ENCODE data around the gene ARPP21.

Gene ARPP21

DNA sequence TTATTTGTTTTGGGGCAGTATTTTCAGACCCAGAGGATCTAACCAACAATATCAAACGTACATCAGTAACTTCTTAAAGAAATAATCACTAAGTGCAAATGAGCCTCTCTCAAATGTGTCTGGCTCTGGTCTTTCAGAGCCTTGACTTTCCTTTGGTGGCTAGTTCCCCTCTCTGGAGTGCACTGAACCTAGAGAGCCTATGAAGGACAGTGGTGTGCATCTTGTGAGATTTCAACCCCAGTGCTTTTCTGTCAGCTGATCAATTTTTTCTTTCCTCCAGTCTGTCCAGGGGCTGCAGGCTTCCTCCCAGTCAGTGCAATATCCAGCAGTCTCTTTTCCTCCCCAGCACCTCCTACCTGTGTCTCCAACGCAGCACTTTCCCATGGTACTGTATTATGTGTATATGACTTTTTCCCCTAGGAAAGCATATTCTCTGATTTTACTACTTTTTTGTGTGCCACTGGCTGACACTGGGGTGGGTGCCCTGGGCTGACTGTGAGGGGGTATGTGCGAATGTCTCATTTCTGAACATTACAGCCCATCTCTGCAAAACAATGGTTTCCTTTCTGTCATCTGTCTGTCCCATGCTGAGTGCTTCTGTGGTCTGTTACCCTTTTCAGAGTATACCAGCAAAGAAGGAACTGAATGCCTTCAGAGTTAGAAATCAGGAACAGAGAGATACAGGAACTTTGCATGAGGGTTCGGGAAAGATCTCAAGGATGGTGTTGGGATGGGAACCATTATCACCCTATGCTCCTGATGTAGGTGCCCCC lies 98.8 kb downstream of the ARPP21 start:
- no peak for DNase-seq

DNA sequence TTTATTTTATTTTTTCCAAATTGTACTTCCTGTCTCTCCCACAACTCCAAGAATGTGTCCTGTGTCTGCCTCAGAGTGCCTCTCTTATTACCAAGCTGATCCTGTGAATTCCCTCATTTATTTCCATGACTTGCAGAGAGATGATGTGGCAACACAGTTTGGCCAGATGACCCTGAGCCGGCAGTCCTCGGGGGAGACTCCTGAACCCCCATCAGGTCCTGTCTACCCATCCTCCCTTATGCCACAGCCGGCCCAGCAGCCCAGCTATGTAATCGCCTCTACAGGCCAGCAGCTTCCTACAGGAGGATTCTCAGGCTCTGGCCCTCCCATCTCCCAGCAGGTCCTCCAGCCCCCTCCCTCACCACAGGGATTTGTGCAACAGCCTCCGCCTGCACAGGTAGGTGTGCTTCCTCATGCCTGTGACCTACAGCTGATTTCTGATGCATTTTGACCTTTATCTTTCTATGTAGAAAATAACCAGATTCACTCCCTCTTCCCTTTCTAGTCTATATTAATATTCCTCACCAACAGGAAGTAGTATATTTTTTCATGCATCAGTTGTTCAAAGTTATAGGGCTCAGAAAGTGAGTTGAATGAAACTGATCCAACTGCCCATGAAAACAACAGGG lies 100.0 kb downstream of the ARPP21 start:
- no peak for DNase-seq

DNA sequence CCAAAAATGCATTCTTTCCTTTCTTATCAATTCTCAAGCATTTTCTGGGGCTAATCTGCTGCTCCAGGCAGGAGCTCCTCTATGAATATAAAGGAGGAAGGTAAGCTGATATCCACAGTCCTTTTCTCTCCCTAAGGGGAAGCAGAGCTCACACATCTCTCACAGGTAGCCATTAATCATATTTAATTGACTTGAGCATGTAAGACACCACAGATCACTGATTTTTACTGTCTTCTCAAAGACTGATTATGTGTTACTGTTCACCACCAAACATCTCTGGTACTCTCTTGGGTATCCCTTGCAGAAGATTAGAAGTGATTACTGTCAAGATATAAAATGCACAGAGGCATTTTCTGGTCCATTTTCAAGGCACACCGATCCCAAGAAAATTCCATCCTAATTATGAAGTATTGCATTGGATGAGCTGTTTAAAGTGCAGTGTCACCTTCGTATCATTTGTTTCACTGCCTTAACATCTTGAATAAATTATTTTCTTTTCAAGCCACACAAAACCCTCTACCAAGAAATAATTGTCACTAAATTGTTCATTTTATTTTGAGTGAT lies 100.7 kb downstream of the ARPP21 start:
- no peak for DNase-seq

DNA sequence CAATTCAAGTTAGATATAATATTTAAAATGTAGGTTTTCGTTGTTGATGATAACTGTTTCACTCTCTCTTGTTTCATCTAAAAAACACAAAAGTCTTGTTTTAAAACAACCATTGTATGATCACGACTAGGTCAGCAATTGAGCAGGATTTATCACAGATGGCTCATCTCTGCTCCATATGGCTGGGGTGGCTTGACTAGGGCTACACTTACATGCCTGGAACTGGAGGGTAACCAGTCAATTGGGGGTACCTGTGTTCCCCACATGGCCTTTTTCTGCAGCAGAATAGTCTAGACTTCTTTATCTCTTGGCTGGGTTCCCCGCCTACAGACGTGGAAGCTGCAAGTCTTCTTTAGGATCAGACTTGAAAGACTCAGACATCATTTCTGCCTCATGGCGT lies 103.9 kb downstream of the ARPP21 start:
- DNase-seq = no peak

DNA sequence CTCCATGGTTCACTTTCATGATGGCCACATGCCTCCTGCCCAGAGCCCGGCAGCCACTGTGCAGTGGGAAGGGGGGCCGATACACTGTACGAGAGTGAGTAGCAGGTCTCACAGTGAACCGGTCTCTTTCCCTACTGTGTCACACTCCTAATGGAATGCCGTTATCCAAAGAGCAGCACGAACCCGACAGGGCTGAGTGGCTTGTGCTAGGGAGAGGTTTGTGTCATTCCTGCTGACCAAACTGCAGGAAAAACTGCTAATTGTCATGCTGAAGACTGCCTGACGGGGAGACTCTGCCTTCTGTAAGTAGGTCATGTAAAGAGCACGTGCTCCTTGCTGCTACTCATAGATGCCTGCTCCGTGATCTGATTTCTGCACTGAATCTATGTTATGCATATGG lies 105.1 kb downstream of the ARPP21 start:
- no peak for DNase-seq

DNA sequence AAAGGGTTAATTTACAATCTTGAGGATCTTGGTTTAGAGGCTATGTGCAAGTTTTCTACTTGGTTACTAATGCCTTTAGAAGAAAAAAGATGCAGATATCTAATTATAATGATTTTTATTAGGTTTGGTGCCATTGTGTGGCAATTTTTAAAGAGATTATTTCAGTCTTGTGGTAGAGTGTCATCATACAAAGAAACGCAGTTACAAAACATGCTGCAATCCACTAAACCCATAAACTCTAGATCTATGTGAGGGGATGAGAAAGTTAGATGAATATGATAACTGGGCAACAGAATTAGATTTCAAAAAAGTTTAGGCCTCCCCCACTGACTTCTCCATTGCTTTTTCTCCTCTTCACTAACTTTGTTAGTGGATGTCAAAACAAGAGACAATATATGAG lies 106.0 kb downstream of the ARPP21 start:
- DNase-seq = no peak

DNA sequence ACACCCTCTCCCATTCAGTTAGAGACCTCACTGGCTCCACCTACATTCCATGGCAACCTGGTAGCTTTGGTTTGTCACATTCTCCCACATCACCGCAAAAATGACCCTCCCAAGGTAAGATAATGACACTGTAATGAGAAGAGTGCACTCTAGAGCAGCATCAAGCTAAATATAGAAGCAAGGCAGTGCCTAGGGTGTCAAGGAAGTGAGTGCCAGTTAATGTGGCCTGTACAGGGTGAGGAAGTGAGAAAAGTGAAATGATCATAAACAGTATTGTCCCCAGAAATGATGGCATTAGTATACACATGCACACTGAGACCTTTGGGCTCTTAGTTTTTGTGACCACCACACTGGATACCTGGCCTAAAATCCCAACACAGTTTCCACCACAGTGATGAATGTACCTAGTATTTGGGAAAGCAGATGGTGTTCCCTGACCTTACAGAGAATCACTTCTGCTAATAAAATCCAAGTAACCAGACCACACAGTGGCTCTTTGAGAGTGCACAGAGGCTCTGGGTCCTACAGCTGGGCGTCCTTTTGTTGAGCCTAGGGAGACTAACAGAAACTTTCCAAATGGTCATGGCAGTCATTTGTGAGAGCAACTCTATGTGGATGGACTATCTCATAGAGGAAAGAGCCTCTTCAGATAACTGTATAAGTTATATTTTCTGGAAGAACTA lies 106.6 kb downstream of the ARPP21 start:
- DNase-seq = no peak

DNA sequence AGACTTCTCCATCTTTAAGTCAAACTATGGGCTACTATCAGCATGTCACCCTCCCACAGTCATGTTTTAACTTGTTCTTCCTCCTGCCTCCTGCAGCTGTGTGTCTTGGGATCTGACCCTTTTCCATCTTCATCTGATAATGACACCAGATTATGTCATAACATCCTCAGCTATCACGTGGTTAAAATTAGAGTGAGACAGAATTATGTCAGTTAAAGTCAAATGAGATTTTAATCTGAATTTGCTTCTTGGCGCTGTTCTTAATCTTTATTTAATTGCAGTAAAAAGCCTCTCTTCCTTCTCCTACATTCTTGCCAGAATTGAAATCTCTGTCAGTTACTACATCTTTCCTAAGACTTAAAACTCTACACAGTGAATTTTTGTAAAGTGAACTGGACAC lies 107.2 kb downstream of the ARPP21 start:
- no peak for DNase-seq

DNA sequence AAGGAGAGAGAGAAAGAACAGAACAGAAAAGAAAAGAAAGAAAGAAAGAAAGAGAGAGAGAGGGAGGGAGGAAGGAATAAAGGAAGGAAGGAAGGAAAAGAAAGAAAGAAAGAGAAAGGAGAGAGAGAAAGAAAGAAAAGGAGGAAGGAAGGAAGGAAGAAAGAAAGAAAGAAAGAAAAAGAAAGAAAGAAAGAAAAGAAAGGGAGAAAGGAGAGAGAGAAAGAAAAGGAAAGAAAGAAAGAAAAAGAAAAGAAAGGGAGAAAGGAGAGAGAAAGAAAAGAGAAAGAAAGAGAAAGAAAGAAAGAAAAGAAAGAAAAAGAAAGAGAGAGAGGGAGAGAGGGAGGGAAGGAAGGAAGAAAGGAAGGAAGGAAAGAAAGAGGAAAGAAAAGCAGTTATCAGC lies 108.8 kb downstream of the ARPP21 start:
- no peak for DNase-seq

DNA sequence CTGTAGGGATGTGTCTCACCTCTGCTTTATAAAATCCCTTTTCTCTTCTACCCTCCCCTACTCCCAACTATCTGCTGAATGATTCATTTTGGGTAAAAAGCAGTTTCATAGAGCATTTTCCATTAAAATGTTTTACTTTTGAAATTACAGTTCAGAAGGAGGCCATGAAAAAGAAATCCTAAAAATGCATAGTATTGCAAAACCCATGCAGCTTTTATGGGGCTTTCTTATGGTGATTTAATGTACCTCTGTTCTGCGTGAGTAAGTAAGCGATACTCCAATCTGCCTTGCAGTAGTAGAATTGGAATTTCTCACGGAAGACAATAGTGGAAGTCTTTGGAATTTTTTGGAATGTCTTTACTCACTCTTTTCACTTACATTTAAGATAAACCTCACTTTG lies 111.9 kb downstream of the ARPP21 start:
- no peak for DNase-seq

DNA sequence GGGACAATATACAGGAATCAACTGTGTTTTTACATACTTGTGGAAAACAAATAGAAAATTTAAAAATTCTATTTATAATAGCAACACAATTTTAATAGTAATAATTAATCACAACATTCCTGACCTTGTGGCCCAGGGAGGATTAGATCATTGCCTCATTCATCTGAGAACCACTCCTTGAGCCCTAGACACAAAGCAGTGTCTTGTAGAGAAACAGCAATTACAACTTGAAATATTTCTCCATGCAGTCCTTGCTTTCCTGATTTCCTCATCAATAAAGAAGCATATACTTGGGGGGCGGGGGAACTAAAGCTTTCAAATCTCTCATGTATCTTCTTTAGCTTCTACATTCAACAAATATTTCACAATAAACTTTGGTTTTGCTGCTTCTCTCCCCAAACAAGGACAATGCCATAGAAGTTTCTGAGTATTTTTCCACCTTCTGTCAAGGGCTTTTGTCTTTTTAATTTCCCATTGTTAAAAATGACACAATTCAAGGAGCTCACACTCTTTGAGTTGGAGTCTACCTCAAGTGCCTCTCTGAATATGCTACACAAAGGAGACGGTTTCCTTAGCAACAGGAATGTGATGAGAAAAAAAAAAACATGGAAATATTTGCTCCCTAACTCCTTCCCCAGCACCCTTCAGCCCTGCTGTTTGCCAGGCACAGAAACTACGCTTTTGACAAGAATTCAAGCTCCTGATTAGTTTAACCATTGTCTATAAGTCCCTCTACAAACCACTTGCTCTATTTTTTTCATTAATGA lies 118.8 kb downstream of the ARPP21 start:
- DNase-seq = no peak

DNA sequence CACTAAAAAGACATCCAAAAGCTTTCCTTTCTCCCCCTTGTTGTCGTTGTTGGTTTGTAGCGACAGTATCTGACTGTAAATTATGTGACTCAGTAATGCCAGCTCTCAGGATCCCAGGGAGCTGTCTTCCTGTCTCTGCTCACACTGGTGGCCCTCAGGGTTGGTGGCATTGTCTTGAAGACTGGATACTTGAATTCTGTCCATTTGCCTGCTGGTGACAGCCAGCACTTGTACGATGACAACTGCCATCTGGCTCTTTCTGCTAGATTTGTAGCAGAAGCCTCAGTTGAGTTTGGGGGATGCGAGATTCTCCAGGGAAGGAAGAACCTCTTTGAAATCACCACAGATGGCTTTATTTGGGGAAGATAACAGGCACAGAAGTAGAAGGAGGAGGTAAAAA lies 120.8 kb downstream of the ARPP21 start:
- no peak for DNase-seq

DNA sequence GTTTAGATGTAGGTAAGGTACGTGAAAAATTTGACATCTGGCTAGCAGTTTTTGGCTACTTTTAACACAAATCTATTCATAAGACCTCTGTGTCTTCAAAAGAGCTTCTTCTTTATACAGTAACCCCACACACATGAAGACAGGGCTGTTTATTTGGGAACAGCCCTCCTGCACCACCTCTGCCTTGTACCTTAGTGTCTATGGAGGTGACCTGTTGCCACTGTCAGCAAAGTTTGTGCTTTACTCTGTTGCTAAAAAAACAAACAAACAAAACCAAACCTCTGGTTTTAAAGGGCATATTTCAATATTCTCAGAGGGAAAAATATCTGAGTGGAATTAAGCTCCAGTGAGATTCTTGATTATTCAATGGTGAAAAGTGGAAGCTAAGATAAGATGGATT lies 122.0 kb downstream of the ARPP21 start:
- DNase-seq = no peak

DNA sequence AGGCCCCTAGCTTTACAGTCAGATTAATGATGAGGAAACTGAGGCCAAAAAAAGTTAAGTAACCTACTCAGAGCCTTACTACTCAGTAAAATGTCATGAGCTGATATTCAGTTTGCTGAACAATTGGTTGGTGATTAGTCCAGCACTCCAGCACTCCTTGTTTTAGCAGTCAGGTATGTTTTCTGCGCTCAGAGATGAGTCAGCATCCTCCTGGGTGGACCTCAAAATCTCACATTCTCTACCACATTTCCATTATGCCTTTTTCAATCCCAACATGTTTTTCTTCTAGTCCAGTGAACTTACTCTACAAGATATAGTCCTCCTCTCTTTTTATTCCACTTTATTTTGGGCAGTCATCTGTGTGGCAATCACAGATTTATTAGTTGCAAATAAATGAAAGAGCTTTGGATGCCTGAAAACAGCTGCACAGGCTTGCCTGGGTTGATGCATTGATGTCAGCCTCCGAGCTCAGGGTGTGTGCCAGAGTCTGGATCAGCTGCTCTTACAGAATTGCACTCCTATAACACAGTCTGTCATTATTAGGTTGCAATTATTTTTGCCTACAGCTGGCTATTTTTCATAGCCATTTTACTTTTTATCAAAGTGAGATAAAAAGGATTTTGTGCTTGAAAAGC lies 133.2 kb downstream of the ARPP21 start:
- DNase-seq = no peak

DNA sequence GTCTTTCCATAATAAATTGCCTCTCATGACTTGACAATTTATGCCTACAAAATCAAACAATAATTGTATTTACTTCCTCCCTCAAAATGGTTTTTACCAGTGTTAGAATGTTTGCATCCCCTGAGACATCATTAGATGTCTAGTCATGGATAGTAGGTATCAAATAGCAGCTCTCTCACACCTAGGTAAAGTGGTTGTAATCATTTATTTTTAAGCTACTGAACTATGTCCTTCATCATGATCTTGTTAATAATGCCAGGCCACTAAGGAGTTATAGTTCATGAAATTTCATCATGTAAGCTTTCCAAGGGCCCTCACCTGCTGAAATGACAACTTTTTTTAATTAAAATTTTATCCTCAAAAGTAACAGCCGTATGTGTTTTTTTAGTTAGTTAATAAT lies 134.1 kb downstream of the ARPP21 start:
- no peak for DNase-seq

DNA sequence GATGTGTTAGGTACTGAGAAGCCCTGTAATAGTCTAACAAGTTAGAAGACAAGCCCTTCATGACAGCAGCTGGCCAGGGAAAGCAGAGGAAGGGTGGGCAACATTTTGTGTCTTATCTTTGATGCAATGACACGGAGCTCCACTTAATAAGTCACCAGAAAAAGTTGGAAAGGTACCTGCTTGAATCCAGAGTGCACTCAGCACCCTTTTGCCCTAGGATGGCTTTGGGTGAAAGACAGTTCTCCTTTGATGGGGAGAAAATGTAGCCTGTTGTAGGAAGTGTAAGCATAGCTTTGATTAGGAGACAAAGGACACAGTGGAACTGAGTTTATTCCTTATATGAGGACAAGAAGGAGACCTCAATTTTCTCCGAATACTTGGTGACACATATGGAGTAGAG lies 137.0 kb downstream of the ARPP21 start:
- DNase-seq = no peak

DNA sequence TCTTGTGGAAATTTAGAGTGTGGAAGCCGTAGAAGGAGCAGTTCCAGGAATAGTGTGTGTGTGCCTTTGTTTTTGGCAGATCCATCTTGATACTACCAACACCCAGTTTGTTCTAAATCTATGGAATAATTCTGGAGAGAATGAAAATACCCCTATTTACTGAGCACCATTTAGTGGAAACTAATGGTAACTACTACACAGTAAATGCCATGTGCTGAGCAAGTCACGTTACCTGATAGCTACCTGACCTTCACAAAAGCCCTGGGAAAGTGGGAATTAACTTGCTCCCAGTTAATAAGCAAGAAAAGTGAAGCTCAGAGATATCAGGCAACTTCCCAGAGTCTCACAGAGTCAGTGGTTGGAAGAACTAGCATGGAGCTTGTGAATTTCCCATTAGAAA lies 137.7 kb downstream of the ARPP21 start:
- DNase-seq = no peak

DNA sequence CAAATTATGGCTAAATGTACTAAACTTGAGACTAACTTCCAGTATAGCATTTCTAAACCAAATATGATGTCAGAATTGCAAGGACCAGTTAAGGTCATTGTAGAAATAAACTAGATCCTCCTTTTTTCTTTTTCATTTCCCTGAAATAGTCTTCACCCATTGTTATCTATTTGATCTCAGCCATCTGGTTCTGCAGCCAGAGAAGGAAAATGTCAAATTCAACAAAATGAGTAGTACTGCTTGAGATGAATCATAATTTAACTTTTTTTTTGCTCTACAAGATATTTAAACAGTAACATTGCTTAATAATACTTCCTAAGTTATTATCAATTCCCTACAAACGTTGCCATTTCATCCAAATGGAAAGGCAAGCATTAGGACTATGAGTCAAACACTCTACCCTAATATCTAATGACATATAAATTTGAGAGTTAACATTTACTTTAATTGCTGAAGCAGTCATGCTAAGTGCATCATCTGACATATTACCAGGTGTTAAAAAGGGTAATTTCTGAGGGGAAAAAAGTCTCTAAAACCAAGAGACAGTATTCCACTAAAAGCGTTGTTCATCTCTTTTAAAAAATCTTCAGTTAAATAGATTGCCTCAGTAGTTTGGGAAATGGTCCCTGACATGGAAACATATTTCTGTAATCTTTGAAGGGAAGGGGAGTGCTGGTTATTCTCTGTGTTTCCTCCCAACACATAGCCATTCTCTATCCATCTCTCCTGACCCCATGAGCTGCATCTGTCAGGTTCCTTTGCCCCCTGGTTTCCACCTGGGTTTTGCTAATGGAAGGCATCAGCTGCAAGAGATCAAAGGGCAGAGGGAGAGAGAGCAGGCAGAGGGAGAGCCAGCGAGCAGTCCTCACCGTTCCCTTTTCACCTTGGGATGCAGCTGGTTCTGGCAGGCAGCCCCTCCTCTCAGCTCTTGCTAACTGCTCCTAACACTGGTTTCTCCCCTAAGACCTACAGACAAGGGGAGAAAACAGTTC lies 138.5 kb downstream of the ARPP21 start:
- no peak for DNase-seq

DNA sequence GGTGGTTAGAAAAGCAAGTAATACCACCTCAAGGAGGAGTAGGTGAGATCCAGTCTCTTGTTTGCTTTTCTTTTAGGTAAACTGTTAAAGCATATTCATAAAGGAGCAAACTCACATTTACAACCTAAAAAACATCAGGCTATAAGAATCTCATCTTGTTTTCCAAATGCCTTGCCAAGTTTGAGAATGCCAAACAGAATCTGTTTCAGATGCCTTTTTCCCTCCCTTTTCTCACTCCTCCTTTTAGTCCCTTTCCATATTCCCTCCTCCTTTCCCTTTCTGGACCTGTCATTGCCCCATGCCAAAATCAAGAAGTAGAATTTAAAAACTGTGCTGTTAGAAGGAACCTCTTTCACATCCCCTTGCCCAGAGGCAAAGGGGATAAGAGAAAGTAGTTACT lies 140.3 kb downstream of the ARPP21 start:
- no peak for DNase-seq

DNA sequence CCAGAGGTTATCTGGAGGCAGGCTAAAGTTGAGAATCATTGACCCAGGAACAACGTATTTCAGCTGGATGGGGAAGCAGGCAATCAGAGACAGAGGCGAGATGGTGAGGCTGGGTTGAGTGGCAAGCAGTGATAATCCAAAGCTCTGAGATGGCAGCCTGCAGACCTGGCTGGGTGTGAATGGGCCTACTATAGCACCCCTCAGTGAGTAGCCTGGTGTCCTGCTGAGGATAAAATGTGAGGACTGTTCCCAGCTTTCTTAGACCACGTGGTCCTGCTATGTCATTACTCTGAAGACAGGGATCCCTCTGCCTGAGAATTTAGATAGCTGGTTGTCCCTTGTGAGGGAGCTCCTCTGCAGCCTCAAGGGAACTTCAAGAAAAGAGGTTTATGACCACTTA lies 141.5 kb downstream of the ARPP21 start:
- no peak for DNase-seq

DNA sequence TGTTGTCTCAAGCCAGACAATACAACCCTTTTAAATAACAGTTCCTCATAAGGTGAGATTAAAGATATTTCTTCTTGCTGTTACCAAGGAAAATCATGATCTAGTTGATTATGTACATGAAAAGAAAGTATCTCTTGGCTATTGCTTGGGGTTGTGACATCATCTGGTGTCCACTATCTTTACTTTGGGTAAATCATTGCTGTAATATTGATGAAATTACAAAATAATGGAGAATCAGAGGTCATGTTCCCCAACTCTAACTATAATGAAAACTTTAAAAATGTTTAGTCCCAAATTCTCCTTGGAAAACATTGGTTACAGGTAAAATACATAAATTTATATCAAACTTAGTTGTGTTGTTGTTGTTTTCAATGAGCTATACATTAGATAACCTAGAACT lies 142.2 kb downstream of the ARPP21 start:
- no peak for DNase-seq

Data from CD4-positive, alpha-beta T cell treated with Interleukin-10 for 1 hour (primary cell).